Natural killer cell treated with Interleukin-12 subunit alpha and Interleukin-12 subunit beta and Interleukin-15 and Interleukin-18, amount 100 ng/mL, for 72 hours (primary cell): ENCODE data around the gene CCDC178. TPM values are rescaled to one million over a fixed set of nuclear protein-coding genes. Genes with fewer than 3 reads are reported as not detected.

ENCODE experiments used
- ATAC-seq, 2 donors: fragments of 150-1000 bp; cut with Tn5 transposase in 1 of 2; sonication (Bioruptor Pico), chemical (Tn5 transposase) in 1 of 2; 2 replicates each; pipeline ENCODE4 v1.10.0; 2021
- DNase-seq: peaks from one replicate; pipeline ENCODE4 v3.0.0; 2022; ENCODE audit warnings: low spot score
- H3K27ac Mint-ChIP-seq, 2 donors: 1 replicate in 1 of 2; 2 replicates in 1 of 2; pipeline ENCODE4 v1.8.0; 2022; ENCODE audit warnings: mixed read lengths in 2 of 2, mild to moderate bottlenecking in 1 of 2, moderate library complexity in 1 of 2
- H3K27me3 Mint-ChIP-seq, 2 donors: 1 replicate in 1 of 2; 2 replicates in 1 of 2; pipeline ENCODE4 v1.8.0; 2022; ENCODE audit warnings: mixed read lengths in 2 of 2
- H3K36me3 Mint-ChIP-seq: one replicate; pipeline ENCODE4 v1.8.0; 2022; ENCODE audit warnings: mixed read lengths
- H3K4me1 Mint-ChIP-seq, 2 donors: 1 replicate in 1 of 2; 2 replicates in 1 of 2; pipeline ENCODE4 v1.8.0; 2022; ENCODE audit warnings: low read depth in 2 of 2, mixed read lengths in 2 of 2, mild to moderate bottlenecking in 1 of 2
- H3K4me3 Mint-ChIP-seq: one replicate; pipeline ENCODE4 v1.8.0; 2022; ENCODE audit warnings: mixed read lengths
- H3K9me3 Mint-ChIP-seq: 2 replicates; pipeline ENCODE4 v1.8.0; 2022; ENCODE audit warnings: mixed read lengths
- total RNA-seq, 2 donors: library from RNA; stranded (reverse); gene quantifications; one replicate each; pipeline ENCODE4 v1.2.3, GENCODE V29; 2022

The CCDC178 gene
- total RNA-seq, 2 donors from 2014 or later, result not detected

- no peak overlapping the region for H3K27ac Mint-ChIP-seq
- H3K9me3 Mint-ChIP-seq, result peaks cover 12% of the 10 kb centered on the region
- H3K4me1 Mint-ChIP-seq, result no peaks in the 10 kb centered on the region
- H3K36me3 Mint-ChIP-seq, result no peaks in the 10 kb centered on the region
- no peak overlapping the region for H3K4me3 Mint-ChIP-seq
- no peak for DNase-seq
- no peak for ATAC-seq
- no peaks in the 10 kb centered on the region for H3K27me3 Mint-ChIP-seq
Measured at GRCh38 chr18:33115917-33116316, 324.6 kb downstream of the CCDC178 start.

- no peaks in the 10 kb centered on the region for H3K4me1 Mint-ChIP-seq
- no peaks in the 10 kb centered on the region for H3K27me3 Mint-ChIP-seq
- ATAC-seq (no peak), DNase-seq (no peak)
- peaks cover 11% of the 10 kb centered on the region for H3K9me3 Mint-ChIP-seq
- H3K27ac Mint-ChIP-seq, result no peak overlapping the region
- H3K36me3 Mint-ChIP-seq, result no peaks in the 10 kb centered on the region
- H3K4me3 Mint-ChIP-seq, result no peak overlapping the region
Measured at GRCh38 chr18:33115476-33115875, 325.0 kb downstream of the CCDC178 start.

GRCh38 chr18:33114749-33115148 is 325.8 kb downstream of the CCDC178 start:
- ATAC-seq, result no peak
- no peaks in the 10 kb centered on the region for H3K27me3 Mint-ChIP-seq

GRCh38 chr18:33113416-33113815 is 327.1 kb downstream of the CCDC178 start:
- Mint-ChIP-seq H3K36me3 (no peaks in the 10 kb centered on the region), H3K4me3 (no peak overlapping the region), H3K9me3 (peaks cover 9% of the 10 kb centered on the region), H3K27me3 (no peaks in the 10 kb centered on the region), H3K4me1 (no peaks in the 10 kb centered on the region), H3K27ac (no peak overlapping the region)
- no peak for ATAC-seq
- no peak for DNase-seq

More at GRCh38 chr18:33114749-33115148, 325.8 kb downstream of the CCDC178 start:
- peaks cover 9% of the 10 kb centered on the region for H3K9me3 Mint-ChIP-seq
- H3K4me1 Mint-ChIP-seq, result no peaks in the 10 kb centered on the region
- no peak overlapping the region for H3K4me3 Mint-ChIP-seq
- no peaks in the 10 kb centered on the region for H3K36me3 Mint-ChIP-seq
- no peak overlapping the region for H3K27ac Mint-ChIP-seq
- DNase-seq, result no peak

- DNase-seq (no peak), ATAC-seq (no peak)
- Mint-ChIP-seq H3K36me3 (no peaks in the 10 kb centered on the region), H3K4me3 (no peak overlapping the region), H3K4me1 (no peaks in the 10 kb centered on the region), H3K27me3 (no peaks in the 10 kb centered on the region), H3K9me3 (peaks cover 6% of the 10 kb centered on the region), H3K27ac (no peak overlapping the region)
Measured at GRCh38 chr18:33107511-33107910, 333.0 kb downstream of the CCDC178 start.

GRCh38 chr18:33101316-33101715 is 339.2 kb downstream of the CCDC178 start:
- Mint-ChIP-seq H3K4me1 (no peaks in the 10 kb centered on the region), H3K27ac (no peak overlapping the region), H3K27me3 (no peaks in the 10 kb centered on the region), H3K36me3 (no peaks in the 10 kb centered on the region), H3K9me3 (peaks cover 3% of the 10 kb centered on the region), H3K4me3 (no peak overlapping the region)
- ATAC-seq (no peak), DNase-seq (no peak)

- ATAC-seq, result no peak
- Mint-ChIP-seq H3K27me3 (no peaks in the 10 kb centered on the region), H3K9me3 (peaks cover 3% of the 10 kb centered on the region), H3K4me1 (no peaks in the 10 kb centered on the region), H3K4me3 (no peak overlapping the region), H3K36me3 (no peaks in the 10 kb centered on the region), H3K27ac (no peak overlapping the region)
- no peak for DNase-seq
Measured at GRCh38 chr18:33099626-33100025, 340.9 kb downstream of the CCDC178 start.

GRCh38 chr18:33097126-33097525 is 343.4 kb downstream of the CCDC178 start:
- Mint-ChIP-seq H3K27me3 (no peaks in the 10 kb centered on the region), H3K27ac (no peak overlapping the region), H3K36me3 (no peaks in the 10 kb centered on the region), H3K9me3 (no peaks in the 10 kb centered on the region), H3K4me3 (no peak overlapping the region), H3K4me1 (no peaks in the 10 kb centered on the region)
- no peak for ATAC-seq
- no peak for DNase-seq

- no peaks in the 10 kb centered on the region for H3K27me3 Mint-ChIP-seq
- ATAC-seq (no peak), DNase-seq (no peak)
- H3K9me3 Mint-ChIP-seq, result no peaks in the 10 kb centered on the region
- H3K36me3 Mint-ChIP-seq, result no peaks in the 10 kb centered on the region
- no peaks in the 10 kb centered on the region for H3K4me1 Mint-ChIP-seq
- H3K4me3 Mint-ChIP-seq, result no peak overlapping the region
- no peak overlapping the region for H3K27ac Mint-ChIP-seq
Measured at GRCh38 chr18:33090461-33090860, 350.1 kb downstream of the CCDC178 start.

GRCh38 chr18:33076601-33077000 is 363.9 kb downstream of the CCDC178 start:
- no peak overlapping the region for H3K4me3 Mint-ChIP-seq
- H3K27me3 Mint-ChIP-seq, result no peaks in the 10 kb centered on the region
- ATAC-seq, result no peak
- no peaks in the 10 kb centered on the region for H3K36me3 Mint-ChIP-seq
- peaks cover 26% of the 10 kb centered on the region for H3K9me3 Mint-ChIP-seq
- H3K4me1 Mint-ChIP-seq, result no peaks in the 10 kb centered on the region
- no peak for DNase-seq
- no peak overlapping the region for H3K27ac Mint-ChIP-seq

GRCh38 chr18:33074125-33074524 is 366.4 kb downstream of the CCDC178 start:
- ATAC-seq (no peak), DNase-seq (no peak)
- H3K36me3 Mint-ChIP-seq, result no peaks in the 10 kb centered on the region
- no peaks in the 10 kb centered on the region for H3K27me3 Mint-ChIP-seq
- no peak overlapping the region for H3K27ac Mint-ChIP-seq
- peaks cover 20% of the 10 kb centered on the region for H3K9me3 Mint-ChIP-seq
- H3K4me1 Mint-ChIP-seq, result no peaks in the 10 kb centered on the region
- H3K4me3 Mint-ChIP-seq, result no peak overlapping the region

- no peak for ATAC-seq
- Mint-ChIP-seq H3K4me3 (no peak overlapping the region), H3K4me1 (no peaks in the 10 kb centered on the region), H3K9me3 (peaks cover 31% of the 10 kb centered on the region), H3K36me3 (no peaks in the 10 kb centered on the region), H3K27me3 (no peaks in the 10 kb centered on the region), H3K27ac (no peak overlapping the region)
- no peak for DNase-seq
Measured at GRCh38 chr18:33062834-33063364, 377.6 kb downstream of the CCDC178 start.

GRCh38 chr18:33052886-33053285 is 387.6 kb downstream of the CCDC178 start:
- Mint-ChIP-seq H3K36me3 (no peaks in the 10 kb centered on the region), H3K9me3 (peaks cover 9% of the 10 kb centered on the region), H3K4me1 (no peaks in the 10 kb centered on the region), H3K4me3 (no peak overlapping the region), H3K27me3 (no peaks in the 10 kb centered on the region), H3K27ac (no peak overlapping the region)
- no peak for ATAC-seq
- DNase-seq, result no peak

GRCh38 chr18:33051407-33051806 is 389.1 kb downstream of the CCDC178 start:
- no peaks in the 10 kb centered on the region for H3K36me3 Mint-ChIP-seq
- H3K27me3 Mint-ChIP-seq, result no peaks in the 10 kb centered on the region
- H3K4me3 Mint-ChIP-seq, result no peak overlapping the region
- DNase-seq (no peak), ATAC-seq (no peak)
- no peak overlapping the region for H3K27ac Mint-ChIP-seq
- H3K9me3 Mint-ChIP-seq, result peaks cover 8% of the 10 kb centered on the region
- H3K4me1 Mint-ChIP-seq, result no peaks in the 10 kb centered on the region

GRCh38 chr18:33040213-33040612 is 400.3 kb downstream of the CCDC178 start:
- no peak overlapping the region for H3K27ac Mint-ChIP-seq
- H3K4me3 Mint-ChIP-seq, result no peak overlapping the region
- H3K36me3 Mint-ChIP-seq, result peaks cover 4% of the 10 kb centered on the region
- no peaks in the 10 kb centered on the region for H3K27me3 Mint-ChIP-seq
- no peaks in the 10 kb centered on the region for H3K4me1 Mint-ChIP-seq
- no peak for ATAC-seq
- DNase-seq, result no peak
- peaks cover 17% of the 10 kb centered on the region for H3K9me3 Mint-ChIP-seq
